Thyroid gland (tissue), 4 donors: Measurements from ENCODE around the gene POLD1. TPM values are rescaled to one million over a fixed set of nuclear protein-coding genes. Genes with fewer than 3 reads are reported as not detected.

Source experiments
- DNase-seq, 2 donors: peaks; one replicate each; pipeline ENCODE4 v3.0.0-alpha.2; 2019
- H3K27ac ChIP-seq, 3 donors: fragments of 200-600 bp; sonication (generic); 1 replicate in 2 of 3; 2 replicates in 1 of 3; pipeline ENCODE4 v1.5.1; 2016 to 2019; ENCODE audit warnings: mild to moderate bottlenecking in 1 of 3, moderate library complexity in 1 of 3
- H3K27me3 ChIP-seq: fragments of 200-600 bp; sonication (generic); one replicate; pipeline ENCODE4 v1.5.1; 2019
- H3K36me3 ChIP-seq, 2 donors: fragments of 200-600 bp; sonication (generic); one replicate each; pipeline ENCODE4 v1.5.1; 2016 to 2019
- H3K4me1 ChIP-seq, 2 donors: fragments of 200-600 bp; sonication (generic); one replicate each; pipeline ENCODE4 v1.5.1; 2017 to 2019
- H3K4me3 ChIP-seq, 3 donors: fragments of 200-600 bp; sonication (generic); replicated peaks in 1 of 3; 1 replicate in 2 of 3; 2 replicates in 1 of 3; pipeline ENCODE4 v1.5.1; 2016; ENCODE audit warnings: mild to moderate bottlenecking in 1 of 3
- H3K9me3 ChIP-seq: fragments of 200-600 bp; sonication (generic); one replicate; pipeline ENCODE4 v1.5.1; 2017
- POLR2A ChIP-seq, 2 donors: fragments of 450-650 bp; IDR thresholded peaks; one replicate each; pipeline ENCODE4 v1.6.1; 2017; ENCODE audit warnings: antibody characterized with exemption in 2 of 2, mild to moderate bottlenecking in 2 of 2, moderate library complexity in 1 of 2
- WGBS, 2 donors: methylation state at CpG; one replicate each; pipeline ENCODE4 v1.1.5; 2017; 5-methylcytosine and 5-hydroxymethylcytosine counted together
- intact Hi-C: fragments of 100-400 bp; cut with DNase I; formaldehyde crosslinking; loops from one replicate; pipeline ENCODE4 v1.15.1; 2023
- total RNA-seq, 4 donors: library from RNA; depleted of rRNA; stranded (reverse); fragments of >200 nt; gene quantifications; one replicate each; pipeline ENCODE4 v1.2.3, GENCODE V29; 2016
- TF ChIP-seq, protein P1 (sequence below), 6 experiments: fragments of 200-600 bp in 3 of 6; fragments of 450-650 bp in 3 of 6; sonication (generic) in 3 of 6; IDR thresholded peaks; one replicate each; pipeline ENCODE4 v1.5.1; 2016 to 2019; ENCODE audit warnings: antibody characterized with exemption in 6 of 6, mild to moderate bottlenecking in 2 of 6, inconsistent platforms in 1 of 6, moderate library complexity in 1 of 6

POLD1 gene
- total RNA-seq, 4 donors from 2014 or later = 12.9 to 27.5 (median 19.0) TPM

DNA sequence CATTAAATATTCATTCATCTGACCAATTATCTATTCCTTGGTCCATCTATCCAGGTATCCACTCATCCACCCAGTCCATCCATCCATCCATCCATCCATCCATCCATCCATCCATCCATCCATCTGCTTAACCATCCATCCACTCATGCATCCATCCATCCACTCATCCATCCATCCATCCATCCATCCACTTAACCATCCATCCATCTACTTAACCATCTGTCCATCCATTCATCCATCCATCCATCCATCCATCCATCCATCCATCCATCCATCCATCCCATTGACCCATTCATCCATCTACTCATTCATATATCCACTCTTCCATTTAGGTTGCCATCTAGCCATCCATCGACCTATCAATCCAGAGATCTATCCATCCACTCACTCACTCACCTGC lies 59.9 kb downstream of the POLD1 start:
- H3K27me3 ChIP-seq = no peaks in the 10 kb centered on the region
- no peaks in the 10 kb centered on the region for H3K9me3 ChIP-seq
- 73 to 80% methylated on average over 1 of the region's 1 CpG for WGBS, 2 donors
- H3K4me1 ChIP-seq = no peaks in the 10 kb centered on the region
- DNase-seq = no peak
- no peak overlapping the region for H3K27ac ChIP-seq
- TF ChIP-seq, protein P1, sequence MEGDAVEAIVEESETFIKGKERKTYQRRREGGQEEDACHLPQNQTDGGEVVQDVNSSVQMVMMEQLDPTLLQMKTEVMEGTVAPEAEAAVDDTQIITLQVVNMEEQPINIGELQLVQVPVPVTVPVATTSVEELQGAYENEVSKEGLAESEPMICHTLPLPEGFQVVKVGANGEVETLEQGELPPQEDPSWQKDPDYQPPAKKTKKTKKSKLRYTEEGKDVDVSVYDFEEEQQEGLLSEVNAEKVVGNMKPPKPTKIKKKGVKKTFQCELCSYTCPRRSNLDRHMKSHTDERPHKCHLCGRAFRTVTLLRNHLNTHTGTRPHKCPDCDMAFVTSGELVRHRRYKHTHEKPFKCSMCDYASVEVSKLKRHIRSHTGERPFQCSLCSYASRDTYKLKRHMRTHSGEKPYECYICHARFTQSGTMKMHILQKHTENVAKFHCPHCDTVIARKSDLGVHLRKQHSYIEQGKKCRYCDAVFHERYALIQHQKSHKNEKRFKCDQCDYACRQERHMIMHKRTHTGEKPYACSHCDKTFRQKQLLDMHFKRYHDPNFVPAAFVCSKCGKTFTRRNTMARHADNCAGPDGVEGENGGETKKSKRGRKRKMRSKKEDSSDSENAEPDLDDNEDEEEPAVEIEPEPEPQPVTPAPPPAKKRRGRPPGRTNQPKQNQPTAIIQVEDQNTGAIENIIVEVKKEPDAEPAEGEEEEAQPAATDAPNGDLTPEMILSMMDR (IDR thresholded peaks at IDR 0.05) = no peak
- TF ChIP-seq POLR2A (IDR thresholded peaks at IDR 0.05) = no peak
- intact Hi-C loops = no loop called here
- no peaks in the 10 kb centered on the region for H3K36me3 ChIP-seq
- H3K4me3 ChIP-seq = no peak overlapping the region

DNA sequence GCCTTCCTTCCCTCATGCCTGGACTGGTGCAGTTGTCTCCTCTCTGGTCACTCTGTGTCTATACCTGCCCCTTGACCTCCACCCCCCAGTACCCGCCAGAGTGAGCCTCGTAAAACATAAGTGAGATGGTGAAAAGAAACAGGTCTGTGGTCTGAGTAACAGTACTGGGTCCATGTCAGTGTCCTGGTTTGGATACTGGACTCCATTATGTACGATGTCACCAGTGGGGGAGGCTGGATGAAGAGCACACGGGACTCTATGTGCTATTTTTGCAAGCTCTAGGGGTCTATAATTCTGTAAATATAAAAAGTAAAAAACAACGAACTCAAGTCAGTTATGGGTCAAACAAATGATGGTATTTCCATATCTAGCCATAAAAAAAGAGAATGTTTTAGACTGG lies 62.9 kb downstream of the POLD1 start:
- H3K27me3 ChIP-seq = no peaks in the 10 kb centered on the region
- 91 to 92% methylated on average over 5 of the region's 5 CpGs for WGBS, 2 donors
- intact Hi-C loops = no loop called here
- H3K36me3 ChIP-seq = no peaks in the 10 kb centered on the region
- no peak for TF ChIP-seq POLR2A (IDR thresholded peaks at IDR 0.05)
- H3K4me3 ChIP-seq = no peak overlapping the region
- no peak for DNase-seq
- H3K9me3 ChIP-seq = no peaks in the 10 kb centered on the region
- no peak overlapping the region for H3K27ac ChIP-seq
- no peaks in the 10 kb centered on the region for H3K4me1 ChIP-seq

DNA sequence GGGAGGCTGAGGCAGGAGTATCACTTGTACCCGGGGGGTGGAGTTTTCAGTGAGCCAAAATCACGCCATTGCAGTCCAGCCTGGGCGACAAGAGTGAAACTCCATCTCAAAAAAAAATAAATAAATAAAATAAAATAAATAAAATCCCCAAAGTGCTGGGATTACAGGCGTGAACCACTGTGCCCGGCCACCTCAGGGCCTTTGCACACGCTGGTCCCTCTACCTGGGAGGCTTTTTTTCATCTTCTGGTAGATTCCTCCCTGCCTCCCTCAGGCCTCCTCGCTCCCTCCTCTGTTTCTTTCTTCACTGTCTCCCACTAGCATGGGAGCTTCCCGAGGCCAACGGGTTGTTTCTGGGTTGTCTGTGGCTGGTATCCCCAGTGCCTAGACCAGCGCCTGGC lies 63.6 kb downstream of the POLD1 start:
- TF ChIP-seq, protein P1 (IDR thresholded peaks at IDR 0.05) = no peak
- TF ChIP-seq POLR2A (IDR thresholded peaks at IDR 0.05) = no peak
- no peak for DNase-seq
- Histone ChIP-seq H3K27me3 (no peaks in the 10 kb centered on the region), H3K4me1 (no peaks in the 10 kb centered on the region), H3K36me3 (no peaks in the 10 kb centered on the region), H3K4me3 (no peak overlapping the region), H3K27ac (no peak overlapping the region), H3K9me3 (no peaks in the 10 kb centered on the region)
- 94 to 97% methylated on average over 10 of the region's 10 CpGs for WGBS, 2 donors
- intact Hi-C loops = no loop called here

DNA sequence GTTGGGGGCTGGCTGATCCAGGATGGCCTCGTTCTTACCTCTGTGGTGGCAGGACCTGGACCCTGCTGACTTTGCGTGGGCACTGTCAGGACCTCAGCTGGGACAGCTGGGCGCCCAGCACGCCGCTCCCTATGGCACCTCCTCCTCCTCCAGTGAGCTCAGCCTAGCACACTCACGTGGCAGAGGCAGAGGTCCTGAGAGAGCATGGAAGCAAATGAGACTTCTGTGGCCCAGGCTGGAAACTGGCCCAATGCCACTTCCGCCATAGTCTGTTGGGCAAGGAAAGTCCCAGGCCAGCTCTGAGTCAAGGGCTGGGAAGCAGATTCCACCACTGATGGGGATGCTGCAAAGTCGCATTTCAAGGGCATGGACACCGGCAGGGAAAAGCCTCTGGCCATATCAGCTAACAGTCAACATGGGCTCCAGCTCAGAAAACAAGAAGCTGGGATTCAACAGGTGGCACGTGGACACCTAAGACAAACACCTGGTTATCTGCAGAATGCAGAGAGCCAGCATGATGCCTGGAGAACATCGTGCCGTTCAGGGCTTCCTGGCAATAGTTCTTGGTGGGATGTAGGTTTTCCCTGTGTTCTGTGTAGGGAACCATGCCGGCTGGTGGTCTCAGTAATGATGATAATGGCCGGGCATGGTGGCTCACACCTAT lies 65.2 kb downstream of the POLD1 start:
- Histone ChIP-seq H3K36me3 (no peaks in the 10 kb centered on the region), H3K27me3 (no peaks in the 10 kb centered on the region), H3K9me3 (no peaks in the 10 kb centered on the region), H3K4me1 (no peaks in the 10 kb centered on the region), H3K27ac (no peak overlapping the region), H3K4me3 (no peak overlapping the region)
- WGBS, 2 donors = 70 to 84% methylated on average over 13 to 14 of the region's 14 CpGs
- DNase-seq = no peak
- intact Hi-C loops = no loop called here
- TF ChIP-seq, protein P1 (IDR thresholded peaks at IDR 0.05) = no peak
- TF ChIP-seq POLR2A (IDR thresholded peaks at IDR 0.05) = no peak

DNA sequence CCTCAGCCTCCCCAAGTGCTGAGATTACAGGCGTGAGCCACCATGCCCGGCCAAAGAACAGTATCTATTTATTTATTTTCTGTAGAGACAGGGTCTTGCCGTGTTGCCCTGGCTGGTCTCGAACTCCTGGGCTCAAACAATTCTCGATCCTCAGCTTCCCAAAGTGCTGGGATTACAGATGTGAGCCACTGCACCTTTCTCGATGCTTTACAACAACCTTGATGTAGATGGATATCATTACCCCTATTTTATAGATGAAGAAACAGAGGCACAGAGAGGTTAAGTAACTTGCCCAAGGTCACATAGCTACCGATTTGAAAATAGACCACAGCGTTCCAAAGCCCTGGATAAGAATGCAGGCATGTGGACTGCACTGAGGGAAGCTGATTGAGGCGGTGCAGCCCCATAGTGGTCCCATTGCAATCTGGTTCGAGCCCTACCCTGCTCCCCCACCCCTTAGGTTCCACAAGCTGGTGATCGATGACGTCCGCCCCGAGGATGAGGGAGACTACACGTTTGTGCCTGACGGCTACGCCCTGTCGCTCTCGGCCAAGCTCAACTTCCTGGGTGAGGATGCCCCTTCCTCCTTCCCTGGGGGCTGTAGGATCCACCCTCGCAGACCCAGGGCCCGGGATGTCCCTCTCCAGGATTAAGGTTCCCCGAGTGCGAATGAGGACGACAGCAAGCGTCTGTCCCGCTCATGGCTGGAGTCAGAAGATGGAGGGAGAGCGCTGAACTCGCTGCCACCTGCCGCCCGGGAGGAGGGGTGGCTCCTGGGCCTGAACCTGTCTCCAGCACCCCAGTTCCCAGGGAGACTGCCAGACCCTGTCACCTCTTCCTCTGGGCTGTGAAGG lies 66.4 kb downstream of the POLD1 start:
- no peaks in the 10 kb centered on the region for H3K27me3 ChIP-seq
- no peaks in the 10 kb centered on the region for H3K36me3 ChIP-seq
- DNase-seq = no peak
- no peaks in the 10 kb centered on the region for H3K4me1 ChIP-seq
- H3K9me3 ChIP-seq = no peaks in the 10 kb centered on the region
- intact Hi-C loops = no loop called here
- WGBS, 2 donors = 54 to 79% methylated on average over 21 to 29 of the region's 30 CpGs
- TF ChIP-seq, protein P1 (IDR thresholded peaks at IDR 0.05) = no peak
- no peak for TF ChIP-seq POLR2A (IDR thresholded peaks at IDR 0.05)
- H3K4me3 ChIP-seq = no peak overlapping the region
- no peak overlapping the region for H3K27ac ChIP-seq
